K562 (cell line): ENCODE measurements around the gene IFI27L2. TPM values are rescaled to one million over a fixed set of nuclear protein-coding genes. Genes with fewer than 3 reads are reported as not detected.

Experiments used
- ATAC-seq: fragments of 200-7000 bp; cut with Tn5 transposase; 3 replicates; pipeline ENCODE4 v1.9.1; 2020; ENCODE audit warnings: moderate library complexity
- BruUV-seq: library from RNA; stranded (reverse); fragments of 400-500 nt; replicated peaks from 2 replicates; lab custom pipeline; 2021; lab: Mats Ljungman, UMichigan
- CTCF ChIA-PET: fragments of 300-600 bp; formaldehyde crosslinking; extraction: SDS; loops from one replicate; lab custom pipeline; 2021; ENCODE audit warnings: low intra/inter-chr PET ratio; lab: Yijun Ruan, JAX
- POLR2A ChIA-PET: fragments of 300-600, 350-650 bp; sonication (Branson Sonifier 250); formaldehyde crosslinking; extraction: SDS; loops from one replicate; lab custom pipeline; 2021; ENCODE audit warnings: antibody characterized with exemption, inconsistent platforms; lab: Yijun Ruan, JAX
- DNase-seq, 4 experiments: peaks; one replicate each; pipeline versions ENCODE4 v3.0.0 to v3.0.0-alpha.2; 2011 to 2018; ENCODE audit warnings: low spot score in 3 of 4, mixed read lengths in 3 of 4; ENCODE audit errors: extremely low read depth in 1 of 4
- FAIRE-seq: peaks from 2 replicates; lab custom pipeline; 2011; peaks lifted over from hg19 to GRCh38; lab: Jason Lieb, UNC
- H2AFZ ChIP-seq: 2 replicates; pipeline ENCODE4 v1.6.0; 2011; ENCODE audit warnings: low read depth, low read length, control low read depth, inconsistent platforms
- H3K27ac ChIP-seq: fragments of 200-600 bp; 3 replicates; pipeline ENCODE4 v1.8.0; 2011; ENCODE audit warnings: low read depth, mild to moderate bottlenecking, control low read depth, inconsistent platforms, low read length, moderate library complexity, mixed read lengths; ENCODE audit errors: extremely low read depth
- H3K27me3 ChIP-seq, 2 experiments: fragments of 300-600 bp in 1 of 2; 2 replicates in 1 of 2; 3 replicates in 1 of 2; pipeline versions ENCODE4 v1.6.0 to v1.8.0; 2011; ENCODE audit warnings: inconsistent platforms in 2 of 2, low read length in 2 of 2, mild to moderate bottlenecking in 1 of 2, mixed read lengths in 1 of 2, moderate library complexity in 1 of 2; ENCODE audit not compliant: control insufficient read depth in 2 of 2, insufficient read depth in 2 of 2
- H3K36me3 ChIP-seq: fragments of 300-600 bp; 3 replicates; pipeline ENCODE4 v1.8.0; 2011; ENCODE audit warnings: mild to moderate bottlenecking, low read length, inconsistent platforms; ENCODE audit not compliant: control insufficient read depth, insufficient read depth
- H3K4me1 ChIP-seq, 2 experiments: fragments of 200-600 bp in 1 of 2; replicated peaks in 1 of 2; 2 replicates in 1 of 2; 3 replicates in 1 of 2; pipeline versions ENCODE4 v1.5.1 to v1.8.0; 2011; ENCODE audit warnings: inconsistent platforms in 2 of 2, low read length in 2 of 2, mild to moderate bottlenecking in 1 of 2, mixed read lengths in 1 of 2, moderate library complexity in 1 of 2; ENCODE audit not compliant: control insufficient read depth in 2 of 2, insufficient read depth in 2 of 2
- H3K4me2 ChIP-seq: 2 replicates; pipeline ENCODE4 v1.6.1; 2011; ENCODE audit warnings: low read length, control low read depth, inconsistent platforms, mixed read lengths; ENCODE audit not compliant: insufficient read depth
- H3K4me3 ChIP-seq: fragments of 200-600 bp; sonication (generic), shearing (Covaris generic); 2 replicates; pipeline ENCODE4 v1.5.1; 2016; ENCODE audit warnings: control low read depth, inconsistent platforms
- H3K79me2 ChIP-seq: fragments of 200-600 bp; 3 replicates; pipeline ENCODE4 v1.8.0; 2011; ENCODE audit warnings: low read length, inconsistent platforms; ENCODE audit not compliant: control insufficient read depth, insufficient read depth
- H3K9ac ChIP-seq, 2 experiments: 2 replicates each; pipeline versions ENCODE4 v1.6.0 to v1.6.1; 2011; ENCODE audit warnings: low read depth in 2 of 2, low read length in 2 of 2, control low read depth in 1 of 2, inconsistent platforms in 1 of 2, mild to moderate bottlenecking in 1 of 2, mixed read lengths in 1 of 2; ENCODE audit not compliant: insufficient read depth in 1 of 2
- H3K9me1 ChIP-seq: one replicate; pipeline ENCODE4 v1.6.0; 2011; ENCODE audit warnings: inconsistent platforms, mild to moderate bottlenecking, low read length, moderate library complexity; ENCODE audit not compliant: control insufficient read depth, insufficient read depth
- H3K9me3 ChIP-seq: replicated peaks from 2 replicates; pipeline ENCODE4 v1.5.1; 2011; ENCODE audit warnings: low read depth, low read length, inconsistent platforms; ENCODE audit not compliant: control insufficient read depth, insufficient read depth
- H4K20me1 ChIP-seq: replicated peaks from 2 replicates; pipeline ENCODE4 v1.6.1; 2011; ENCODE audit warnings: low read length, inconsistent platforms, mixed read lengths; ENCODE audit not compliant: control insufficient read depth, insufficient read depth
- ARID4B ChIP-seq: sonication (generic); formaldehyde crosslinking; IDR thresholded peaks from 2 replicates; pipeline ENCODE4 v1.8.0; 2022; ENCODE audit warnings: mild to moderate bottlenecking, missing genetic modification reagents
- BCL6 ChIP-seq: fragments of 250-450 bp; sonication (Bioruptor Pico); IDR thresholded peaks from 2 replicates; pipeline ENCODE4 v1.4.0; 2020
- FIP1L1 ChIP-seq: fragments of 200-400 bp; formaldehyde crosslinking; IDR thresholded peaks from 2 replicates; pipeline ENCODE4 v1.6.1; 2018; ENCODE audit warnings: mild to moderate bottlenecking, low read depth, low read length; ENCODE audit not compliant: poor library complexity, severe bottlenecking
- KAT7 ChIP-seq: sonication (generic); formaldehyde crosslinking; IDR thresholded peaks from 2 replicates; pipeline ENCODE4 v1.8.0; 2022; ENCODE audit warnings: missing genetic modification reagents, mild to moderate bottlenecking, borderline replicate concordance
- KLF10 ChIP-seq: fragments of 250-450 bp; sonication (Bioruptor Pico); IDR thresholded peaks from 2 replicates; pipeline ENCODE4 v1.6.1; 2021; ENCODE audit warnings: matching md5 sums
- NEUROD1 ChIP-seq: fragments of 150-350 bp; IDR thresholded peaks from 2 replicates; pipeline ENCODE4 v1.6.1; 2014; ENCODE audit warnings: borderline replicate concordance, low read length, low read depth; ENCODE audit not compliant: partially characterized antibody
- PYGO2 ChIP-seq: fragments of 450-650 bp; IDR thresholded peaks from 2 replicates; pipeline ENCODE4 v1.6.1; 2016; ENCODE audit warnings: mild to moderate bottlenecking, missing genetic modification characterization, moderate library complexity, missing compliant biosample characterization
- SREBF2 ChIP-seq: sonication (generic); formaldehyde crosslinking; IDR thresholded peaks from 2 replicates; pipeline ENCODE4 v1.4.0; 2020; ENCODE audit warnings: mild to moderate bottlenecking, missing genetic modification reagents
- TARDBP ChIP-seq: fragments of 450-650 bp; IDR thresholded peaks from 2 replicates; pipeline ENCODE4 v1.6.1; 2016
- THRA ChIP-seq: fragments of 450-650 bp; IDR thresholded peaks from 2 replicates; pipeline ENCODE4 v1.6.1; 2017; ENCODE audit warnings: mild to moderate bottlenecking, moderate library complexity
- TRIM28 ChIP-seq: fragments of 450-650 bp; IDR thresholded peaks from 2 replicates; pipeline ENCODE4 v1.6.1; 2017
- ZNF449 ChIP-seq: fragments of 250-450 bp; sonication (Bioruptor Pico); IDR thresholded peaks from 2 replicates; pipeline ENCODE4 v1.8.0; 2022; ENCODE audit warnings: moderate library complexity, mild to moderate bottlenecking, inconsistent platforms
- ZNF512 ChIP-seq: IDR thresholded peaks from 2 replicates; pipeline ENCODE4 v1.6.1; 2016; ENCODE audit warnings: missing genetic modification characterization, missing compliant biosample characterization
- ZNF584 ChIP-seq: fragments of 200-800 bp; sonication (Bioruptor generic); IDR thresholded peaks from 2 replicates; pipeline ENCODE4 v1.6.1; 2016; ENCODE audit warnings: low read depth, mild to moderate bottlenecking, missing genetic modification characterization, missing compliant biosample characterization
- WGBS: fragments of 100-300 bp; shearing (Covaris generic); methylation state at CpG from one replicate; pipeline ENCODE4 v1.1.6; 2016; ENCODE audit warnings: low coverage, mixed read lengths; ENCODE audit not compliant: insufficient coverage; ENCODE audit errors: missing lambda C conversion rate; 5-methylcytosine and 5-hydroxymethylcytosine counted together
- in situ Hi-C: fragments of 300-500 bp; cut with MboI; formaldehyde crosslinking; loops from 4 replicates; pipeline ENCODE4 v1.15.0; 2018; ENCODE audit warnings: inconsistent platforms, mixed read lengths
- intact Hi-C: fragments of 100-400 bp; cut with micrococcal nuclease; formaldehyde crosslinking; loops from 2 replicates; pipeline ENCODE4 v1.14.2; 2022
- polyA plus RNA-seq, 8 experiments: library from polyadenylated mRNA; depleted of rRNA in 4 of 8; stranded (reverse) in 5 of 8; unstranded in 3 of 8; fragments of >200 nt; fragmentation: Nextera tagmentation in 2 of 8; fragmentation: Illumina TruSeq in 1 of 8; extraction: Ambion mirVana in 2 of 8; extraction: Trizol in 1 of 8; gene quantifications; 2 replicates each; pipeline versions ENCODE4 v1.2.1 to v1.2.3, GENCODE V29; 2011 to 2014; ENCODE audit warnings: inconsistent platforms in 1 of 8, missing spikeins in 1 of 8
- total RNA-seq, 7 experiments: library from RNA; depleted of rRNA in 6 of 7; stranded (reverse); fragments of >200 nt in 6 of 7; fragmentation: Illumina TruSeq in 2 of 7; extraction: Trizol in 2 of 7; gene quantifications; 2 replicates each; pipeline versions ENCODE4 v1.2.1 to v1.2.3, GENCODE V29; 2011 to 2021; ENCODE audit warnings: low replicate concordance in 1 of 7

Gene IFI27L2
- total and polyA plus RNA-seq, 9 of the 15 experiments (the other 6 are each of a cell fraction or from before 2014, with no cell fraction given) = 1.0 to 9.3 (median 4.1) TPM

GRCh38 chr14:94158239-94158883, 29.0 kb upstream of the IFI27L2 start:
- no peaks in the 10 kb centered on the region for H4K20me1 ChIP-seq
- WGBS = 0% methylated on average over 8 of the region's 10 CpGs
- H3K27me3 ChIP-seq = no peaks in the 10 kb centered on the region
- no peaks in the 10 kb centered on the region for H3K9me3 ChIP-seq
- H3K36me3 ChIP-seq = no peaks in the 10 kb centered on the region
- H3K4me2 ChIP-seq = no peak overlapping the region
- no peak overlapping the region for H3K4me3 ChIP-seq
- ChIA-PET CTCF (no interaction called here), POLR2A (no interaction called here)
- no peaks in the 10 kb centered on the region for H3K4me1 ChIP-seq
- no peak overlapping the region for H2AFZ ChIP-seq
- FAIRE-seq (no peak), ATAC-seq (no peak), DNase-seq (no peak)
- in situ Hi-C loops = no loop called here
- no peak overlapping the region for H3K9ac ChIP-seq
- no peak overlapping the region for H3K27ac ChIP-seq
- H3K9me1 ChIP-seq = no peaks in the 10 kb centered on the region
- no TSS peak for BruUV-seq
- intact Hi-C loops = no loop called here
- H3K79me2 ChIP-seq = no peaks in the 10 kb centered on the region
- TF ChIP-seq ZNF512 (tag) (no peak), TARDBP (no peak), FIP1L1 (no peak), ZNF449 (CRISPR knock-in tag) (no peak), TRIM28 (no peak), BCL6 (CRISPR knock-in tag) (no peak), THRA (no peak), KLF10 (CRISPR knock-in tag) (no peak), ZNF584 (no peak), ARID4B (CRISPR knock-in tag) (no peak), PYGO2 (tag) (no peak), KAT7 (no peak), NEUROD1 (no peak), SREBF2 (CRISPR knock-in tag) (no peak)
